Epidermal melanocyte (primary cell): ENCODE measurements around the gene NPC2.

Source experiments
- DNase-seq: peaks from one replicate; pipeline ENCODE4 v3.0.0; 2011; ENCODE audit warnings: low spot score; ENCODE audit not compliant: insufficient read length

The NPC2 gene

DNA sequence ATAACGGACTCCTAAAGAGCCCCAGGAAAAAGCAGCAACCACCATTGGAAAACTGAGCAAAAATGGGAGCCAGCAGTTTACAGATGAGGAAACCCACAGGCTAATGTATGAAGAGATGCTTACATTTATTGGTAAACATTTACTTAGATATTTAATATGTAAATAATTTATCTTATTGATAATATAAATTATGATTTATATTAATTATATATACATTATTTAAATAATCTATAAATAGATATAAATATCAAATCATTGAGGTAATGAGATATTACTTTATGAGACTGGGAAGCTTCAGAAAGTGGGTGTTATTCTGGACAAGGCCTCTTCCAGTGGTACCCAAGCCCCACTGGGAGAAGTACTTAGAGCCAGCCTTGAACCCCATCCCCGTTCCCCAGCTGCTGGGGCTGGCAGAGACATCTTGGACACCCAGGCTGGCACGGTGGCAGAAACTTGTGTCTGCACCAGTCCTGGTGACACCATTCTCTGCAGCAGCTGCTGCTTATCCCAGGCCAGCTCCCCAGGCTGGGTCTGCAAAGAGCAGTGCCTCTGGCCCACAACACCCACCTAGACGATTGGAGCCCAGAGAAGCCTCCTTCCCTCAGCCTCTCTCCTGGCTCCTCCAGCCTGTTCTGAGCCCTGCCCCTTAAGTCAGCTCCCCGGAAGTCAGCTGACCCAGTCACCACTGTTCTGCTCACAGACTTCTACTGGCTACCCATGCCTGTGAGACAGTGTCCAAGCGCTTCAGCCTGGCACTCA lies 26.4 kb upstream of the NPC2 start:
- no peak for DNase-seq

DNA sequence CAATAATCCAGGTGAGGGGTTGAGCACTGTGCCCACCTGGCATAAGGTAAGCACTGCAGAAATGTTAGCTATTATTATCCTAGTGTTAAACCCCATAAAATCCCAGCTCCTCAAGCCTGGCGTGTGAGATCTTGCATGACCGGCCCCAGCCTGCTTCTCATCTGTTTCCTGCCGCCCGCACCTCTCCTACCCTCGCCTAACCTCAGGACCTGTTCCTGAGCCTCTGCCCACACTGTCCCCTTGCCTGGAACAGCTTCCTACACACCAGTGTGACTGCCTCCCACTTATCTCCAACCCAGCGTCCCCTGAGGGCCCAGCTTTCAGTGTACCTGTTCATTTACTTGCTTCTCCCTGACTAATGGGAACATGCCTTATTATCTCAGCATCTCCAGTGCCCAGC lies 25.1 kb upstream of the NPC2 start:
- DNase-seq: no peak

DNA sequence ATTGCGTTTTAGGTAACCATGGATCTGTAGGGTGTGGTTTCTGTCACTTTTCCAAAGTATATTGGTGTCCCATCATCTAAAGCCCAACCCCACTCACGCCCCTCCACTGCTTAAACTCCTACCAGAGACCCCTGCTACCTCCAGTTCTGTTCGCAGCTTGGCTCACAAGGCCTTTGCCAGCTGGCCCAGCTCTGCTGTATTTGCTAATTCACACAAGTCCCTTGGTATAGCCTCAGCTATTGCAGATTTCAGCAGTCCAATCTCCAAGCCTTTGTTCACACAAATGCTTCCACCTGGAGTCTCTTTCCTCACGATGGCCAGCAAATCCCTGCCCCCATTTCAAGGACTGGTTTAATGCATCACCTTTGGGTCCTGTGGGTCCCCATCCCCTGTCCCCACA lies 24.6 kb upstream of the NPC2 start:
- no peak for DNase-seq

DNA sequence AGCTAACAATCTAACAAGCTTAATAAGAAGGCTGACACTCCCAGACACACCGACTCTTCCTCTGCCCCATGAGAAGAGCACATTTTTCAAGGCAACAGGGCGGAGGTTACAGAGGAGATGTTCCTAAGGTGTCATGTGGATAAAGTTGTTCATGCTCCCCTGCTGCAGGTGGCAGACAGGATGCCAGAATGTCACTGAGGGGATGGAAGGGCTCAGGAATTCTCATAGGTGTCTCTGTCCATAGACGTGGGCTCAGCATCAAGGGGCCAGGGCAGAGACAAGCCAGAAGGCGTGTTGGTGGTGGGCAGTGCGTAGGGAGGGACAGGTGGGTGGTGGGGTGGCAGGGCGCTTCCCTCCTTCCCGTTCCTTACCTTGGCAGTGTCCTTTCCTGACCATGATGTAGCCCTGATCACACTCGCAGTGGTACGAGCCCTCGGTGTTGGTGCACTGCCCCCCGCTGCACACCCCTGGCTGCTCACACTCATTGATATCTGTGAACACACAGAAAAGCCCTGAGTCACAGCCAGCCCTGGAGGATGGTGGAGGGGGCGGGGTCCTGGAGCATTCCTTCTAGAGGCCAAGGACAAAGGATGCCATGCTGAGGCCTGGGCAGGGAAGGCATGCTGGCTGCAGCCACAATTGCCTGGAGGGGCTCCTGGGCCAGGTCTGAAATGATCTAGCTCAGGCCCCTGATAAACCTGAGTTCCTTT lies 23.5 kb upstream of the NPC2 start:
- no peak for DNase-seq

DNA sequence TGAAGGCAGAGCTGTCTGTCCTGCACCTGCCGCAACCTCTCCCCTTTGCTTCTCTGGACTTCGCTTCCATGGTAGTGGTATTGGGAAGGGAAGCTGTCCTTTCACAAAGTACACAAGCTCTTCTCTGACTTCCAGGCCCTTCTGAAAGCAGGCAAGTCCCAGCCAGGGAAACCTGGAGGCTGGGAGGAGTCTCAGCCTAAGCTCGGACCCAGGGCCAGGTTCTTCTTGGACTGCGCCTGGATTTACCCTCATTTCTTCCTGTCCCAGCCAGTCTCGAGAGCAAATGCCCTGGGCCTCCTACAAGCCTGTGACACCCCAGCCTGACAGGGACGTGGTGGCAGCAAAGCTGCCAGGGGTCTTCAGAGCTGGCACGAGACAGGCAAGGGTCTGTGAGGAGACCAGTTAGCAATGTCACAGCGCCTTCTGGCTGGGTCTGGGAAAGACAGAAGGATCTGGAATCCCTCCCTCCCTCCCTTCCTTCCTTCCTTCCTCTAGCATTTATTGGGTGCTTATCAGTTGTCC lies 22.8 kb upstream of the NPC2 start:
- no peak for DNase-seq

DNA sequence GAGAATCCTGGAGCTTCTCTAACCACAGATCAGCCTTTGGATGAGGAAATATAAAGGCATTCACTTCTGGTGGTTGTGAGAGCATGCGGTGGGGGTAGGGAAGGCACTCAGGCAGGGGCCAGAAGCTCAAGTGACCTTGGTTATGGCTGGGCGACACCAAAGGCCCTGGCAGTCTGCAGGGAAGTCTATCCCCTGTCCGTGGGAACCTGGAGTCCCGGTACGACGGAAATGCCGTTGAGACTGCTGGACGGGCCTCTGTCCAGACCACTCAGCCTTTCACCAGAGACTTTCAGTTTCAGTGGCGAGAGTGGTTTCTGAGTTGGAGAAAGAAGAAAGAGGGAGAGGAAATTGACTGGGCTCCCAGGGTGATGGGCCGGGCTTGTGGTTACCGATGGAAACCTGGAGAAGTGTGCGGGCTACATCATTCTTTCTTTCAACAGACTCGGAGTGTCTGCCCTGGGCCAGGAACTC lies 21.4 kb upstream of the NPC2 start:
- no peak for DNase-seq

DNA sequence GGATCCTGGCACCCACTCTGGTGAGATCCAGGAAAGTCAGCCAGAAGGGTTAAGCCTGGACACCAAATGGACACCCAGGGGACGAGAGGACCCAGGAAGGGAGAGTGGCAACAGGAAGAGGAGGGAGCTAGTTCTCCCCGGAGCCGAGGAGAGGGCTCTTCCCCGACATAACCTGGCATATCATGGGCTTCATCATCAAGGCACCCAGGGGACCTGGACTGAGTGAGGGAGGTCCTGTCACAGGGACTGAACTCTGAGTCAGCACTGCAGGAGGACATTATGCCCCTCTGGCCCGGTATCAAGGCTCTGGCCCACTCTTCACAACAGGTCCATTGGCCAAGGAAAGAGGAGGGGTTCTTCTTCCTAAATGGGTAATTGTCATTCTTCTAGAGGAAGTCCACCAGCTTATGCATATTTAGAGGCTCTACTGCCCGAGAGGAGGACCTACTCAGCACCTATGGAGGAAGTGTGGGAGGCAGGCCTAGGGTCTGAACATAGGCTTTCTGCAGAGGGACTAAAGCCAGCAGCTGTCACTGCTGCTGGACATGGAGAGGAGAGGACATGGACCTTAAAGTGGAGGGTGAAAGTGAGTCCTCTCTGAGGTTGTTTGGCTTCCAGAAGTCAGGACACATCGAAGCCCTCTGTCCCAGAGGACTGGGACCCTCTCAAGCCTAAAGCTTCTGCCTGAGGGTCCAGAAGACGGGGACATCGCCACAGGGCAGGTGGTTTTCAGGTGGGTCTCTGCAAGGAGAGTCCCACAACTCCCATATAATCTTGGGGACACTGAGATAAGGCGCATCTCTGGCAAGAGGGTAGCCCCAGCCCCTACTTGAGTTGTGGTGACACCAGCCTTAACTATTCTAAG lies 19.1 kb upstream of the NPC2 start:
- DNase-seq: no peak

DNA sequence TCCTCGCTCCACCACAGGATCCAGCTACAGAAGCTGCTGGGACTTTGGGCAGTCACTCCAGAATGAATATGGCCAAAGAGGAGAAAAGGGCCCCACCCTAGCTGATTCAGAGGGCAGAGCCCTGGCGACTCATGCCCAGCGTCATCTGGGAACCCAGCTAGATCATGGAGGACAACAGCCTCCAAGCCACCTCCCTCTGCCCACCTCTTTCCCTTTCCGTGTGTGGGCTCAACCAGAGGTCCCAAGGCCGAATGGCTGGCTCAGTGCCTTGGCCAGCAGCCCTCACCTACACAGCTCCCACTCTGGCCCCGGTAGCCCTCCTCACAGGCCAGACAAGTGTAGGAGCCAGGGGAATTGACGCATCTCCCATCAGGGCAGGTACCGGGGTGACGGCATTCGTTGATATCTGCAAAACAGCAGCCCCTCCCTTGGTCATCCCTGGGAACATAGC lies 17.9 kb upstream of the NPC2 start:
- DNase-seq: no peak

DNA sequence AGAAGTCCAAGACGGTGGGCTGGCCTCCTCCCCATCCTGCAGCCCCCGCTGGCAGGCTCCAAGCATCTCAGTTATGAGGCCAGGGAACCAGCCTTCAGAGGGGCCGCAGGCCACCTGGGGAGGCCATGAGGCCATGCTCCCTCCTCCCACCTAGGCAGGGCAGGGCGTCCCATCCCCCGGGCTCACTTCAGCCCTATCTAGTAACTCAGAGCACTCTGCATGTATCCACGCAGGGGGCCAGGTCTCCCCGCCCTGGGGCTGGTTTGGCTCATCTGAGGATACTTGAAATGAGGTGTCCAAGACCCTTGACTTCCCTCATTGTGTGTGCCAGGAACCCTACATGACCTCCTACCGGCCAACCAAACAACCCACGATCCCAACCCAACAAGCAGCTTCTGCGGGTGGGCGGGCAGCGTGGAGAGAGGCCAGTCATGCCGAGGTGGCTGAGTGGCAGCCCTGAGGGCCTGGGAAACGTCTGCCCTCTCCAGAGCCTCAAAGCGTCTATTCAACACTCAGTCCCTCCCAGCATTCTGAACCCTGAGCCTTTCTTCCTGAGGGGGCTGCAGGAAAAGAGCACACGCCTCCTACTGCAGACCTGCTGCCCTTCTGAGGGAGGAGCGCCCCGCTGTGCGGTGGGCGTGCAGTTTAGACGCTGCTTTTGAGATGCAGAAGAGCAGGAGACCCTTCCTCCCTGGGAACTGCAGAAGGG lies 17.3 kb upstream of the NPC2 start:
- no peak for DNase-seq

DNA sequence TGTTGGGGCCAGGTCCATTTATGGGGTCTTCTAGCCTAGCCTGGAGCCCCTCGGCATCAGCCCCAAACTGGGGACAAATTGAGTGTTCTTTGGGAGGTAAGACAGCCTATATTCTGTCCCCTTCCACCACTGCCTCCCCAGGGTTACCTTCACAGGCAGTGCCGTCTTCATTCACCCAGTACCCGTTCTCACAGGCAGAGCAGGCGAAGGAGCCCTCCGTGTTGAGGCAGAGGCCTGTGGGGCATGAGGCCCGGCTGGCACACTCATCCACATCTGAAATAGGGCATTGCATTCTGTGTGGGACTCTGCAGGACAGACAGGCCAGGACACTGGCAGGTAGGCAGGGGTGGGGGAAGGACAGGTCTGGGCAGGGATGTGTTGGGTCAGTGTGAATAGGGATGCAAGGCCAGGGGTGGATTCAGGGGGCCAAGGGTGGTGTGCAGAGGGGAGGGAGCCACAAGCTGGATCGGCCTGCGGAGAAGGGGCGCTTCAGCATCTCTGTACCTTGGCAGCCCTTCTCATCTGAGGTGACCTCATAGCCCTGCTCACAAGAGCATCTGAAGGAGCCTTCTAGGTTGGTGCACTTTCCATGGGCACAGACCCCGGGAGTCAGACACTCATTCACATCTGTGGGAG lies 16.6 kb upstream of the NPC2 start:
- DNase-seq: no peak

DNA sequence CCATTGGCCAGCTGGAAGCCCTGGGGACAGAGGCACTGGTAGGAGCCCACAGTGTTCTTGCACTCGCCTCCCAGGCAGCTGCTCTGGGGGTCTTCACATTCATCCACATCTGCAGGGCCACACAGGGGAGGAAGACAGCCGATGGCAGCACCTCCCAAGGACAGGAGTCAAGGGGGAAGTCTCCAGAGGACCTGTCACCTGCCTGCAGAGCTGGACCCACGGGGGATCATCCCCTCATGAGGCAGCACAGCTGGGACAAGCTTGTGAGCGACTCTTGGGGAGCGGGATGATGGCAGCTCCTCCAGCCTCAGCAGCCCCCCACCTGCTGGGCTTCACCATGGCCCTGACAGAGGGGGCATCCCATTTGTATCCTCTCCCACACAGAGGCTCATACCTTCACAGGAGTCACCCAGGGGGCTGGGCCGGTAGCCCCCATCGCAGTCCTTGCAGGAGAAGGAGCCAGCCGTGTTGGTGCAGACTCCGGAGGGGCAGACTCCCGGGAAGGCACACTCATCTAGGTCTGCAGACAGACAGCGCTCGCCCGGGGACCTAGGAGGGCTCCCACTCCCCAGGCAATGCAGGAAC lies 15.8 kb upstream of the NPC2 start:
- no peak for DNase-seq

DNA sequence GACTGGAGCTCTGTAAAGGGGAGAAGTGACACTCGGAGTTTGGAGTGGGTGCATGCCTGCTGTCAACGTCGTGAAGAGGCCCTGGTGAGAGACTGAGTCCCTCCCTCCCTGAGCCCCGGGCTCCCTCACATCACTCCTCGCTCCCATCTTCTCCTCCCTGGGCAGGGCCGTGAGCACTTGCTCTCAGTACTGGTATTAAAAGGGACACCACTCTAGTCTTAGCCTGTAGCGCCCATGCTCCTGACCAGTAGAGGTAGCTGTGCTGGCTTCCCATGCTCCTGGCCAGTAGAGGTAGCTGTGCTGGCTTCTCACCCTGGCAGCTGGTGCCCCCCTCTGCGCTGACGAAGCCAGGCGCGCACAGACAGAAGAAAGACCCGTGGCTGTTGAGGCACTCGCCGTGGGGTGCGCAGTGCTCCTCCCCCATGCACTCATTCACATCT lies 15.2 kb upstream of the NPC2 start:
- no peak for DNase-seq

DNA sequence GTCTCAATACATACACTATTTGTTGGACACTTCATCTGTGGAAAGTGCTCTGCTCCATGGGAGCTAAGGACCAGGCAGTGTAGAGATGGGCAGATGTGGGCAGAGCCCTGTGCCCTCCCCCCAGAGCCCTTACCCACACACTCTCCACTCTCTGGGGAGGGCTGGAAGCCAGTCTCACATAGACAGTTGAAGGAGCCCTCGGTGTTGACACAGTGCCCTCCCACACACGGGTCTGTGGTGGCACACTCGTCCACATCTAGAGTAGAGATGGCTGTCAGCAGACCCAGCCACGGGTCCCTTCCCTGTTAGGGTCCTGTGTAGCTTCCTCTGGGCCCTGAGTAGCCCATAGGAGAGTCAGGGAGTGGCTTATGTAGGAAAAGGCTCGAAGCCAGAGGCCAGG lies 14.7 kb upstream of the NPC2 start:
- DNase-seq: no peak

DNA sequence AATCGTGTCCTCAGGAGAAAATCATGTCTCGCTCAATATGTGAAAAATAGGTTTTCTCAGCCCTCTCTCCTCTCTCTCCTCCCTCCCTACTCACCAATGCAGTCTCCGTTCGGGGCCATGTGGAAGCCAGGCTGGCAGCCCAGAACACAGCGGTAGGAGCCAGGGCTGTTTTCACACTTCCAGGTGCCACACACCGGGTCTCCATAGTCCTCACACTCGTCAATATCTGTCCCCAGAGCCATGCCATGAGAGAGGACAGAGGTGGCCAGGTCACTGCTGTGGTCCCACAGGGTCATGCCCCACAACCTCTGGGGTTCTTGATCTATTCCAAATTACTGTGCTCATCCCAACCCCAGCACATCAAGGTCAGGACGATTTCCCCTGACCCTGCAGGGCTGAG lies 14.0 kb upstream of the NPC2 start:
- DNase-seq: no peak

DNA sequence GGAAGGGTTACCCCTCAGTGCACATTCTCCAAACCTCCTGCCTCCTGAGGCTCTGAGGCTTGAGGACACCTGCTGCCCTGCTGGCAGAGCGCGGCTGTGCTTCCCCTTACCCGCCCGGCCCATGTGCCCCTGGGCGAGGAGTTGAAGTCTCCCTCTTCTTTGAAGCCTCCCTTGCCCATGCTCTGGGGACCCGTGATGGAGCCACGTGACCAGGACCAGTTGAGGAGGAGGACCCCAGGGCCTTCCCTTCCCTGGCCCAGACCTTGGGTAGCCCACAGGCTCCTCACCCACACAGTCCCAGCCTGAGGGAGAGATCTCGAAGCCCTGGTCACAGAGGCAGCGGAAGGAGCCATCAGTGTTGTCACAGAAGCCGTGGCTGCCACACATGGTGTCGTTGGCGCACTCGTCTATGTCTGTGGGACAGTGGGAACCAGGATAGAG lies 13.3 kb upstream of the NPC2 start:
- DNase-seq: no peak

DNA sequence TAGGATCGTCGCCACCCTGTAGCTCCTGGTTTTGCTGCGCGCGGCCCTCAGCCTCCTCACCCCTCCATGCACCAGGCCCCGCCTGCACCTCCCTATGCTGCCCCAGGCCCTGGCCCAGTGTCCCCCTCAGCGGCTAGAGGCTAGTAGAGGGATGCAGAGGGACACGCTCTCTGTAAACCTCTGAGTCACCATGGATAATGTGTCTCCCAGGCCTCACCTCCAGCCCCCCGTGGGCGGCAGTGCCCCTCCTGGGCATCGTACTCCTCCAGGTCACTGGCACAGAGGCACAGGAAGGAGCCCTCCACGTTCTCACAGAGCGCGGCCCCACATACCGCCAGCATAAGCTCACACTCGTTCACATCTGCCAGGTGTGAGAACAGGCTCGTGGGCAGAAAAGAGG lies 12.7 kb upstream of the NPC2 start:
- no peak for DNase-seq

DNA sequence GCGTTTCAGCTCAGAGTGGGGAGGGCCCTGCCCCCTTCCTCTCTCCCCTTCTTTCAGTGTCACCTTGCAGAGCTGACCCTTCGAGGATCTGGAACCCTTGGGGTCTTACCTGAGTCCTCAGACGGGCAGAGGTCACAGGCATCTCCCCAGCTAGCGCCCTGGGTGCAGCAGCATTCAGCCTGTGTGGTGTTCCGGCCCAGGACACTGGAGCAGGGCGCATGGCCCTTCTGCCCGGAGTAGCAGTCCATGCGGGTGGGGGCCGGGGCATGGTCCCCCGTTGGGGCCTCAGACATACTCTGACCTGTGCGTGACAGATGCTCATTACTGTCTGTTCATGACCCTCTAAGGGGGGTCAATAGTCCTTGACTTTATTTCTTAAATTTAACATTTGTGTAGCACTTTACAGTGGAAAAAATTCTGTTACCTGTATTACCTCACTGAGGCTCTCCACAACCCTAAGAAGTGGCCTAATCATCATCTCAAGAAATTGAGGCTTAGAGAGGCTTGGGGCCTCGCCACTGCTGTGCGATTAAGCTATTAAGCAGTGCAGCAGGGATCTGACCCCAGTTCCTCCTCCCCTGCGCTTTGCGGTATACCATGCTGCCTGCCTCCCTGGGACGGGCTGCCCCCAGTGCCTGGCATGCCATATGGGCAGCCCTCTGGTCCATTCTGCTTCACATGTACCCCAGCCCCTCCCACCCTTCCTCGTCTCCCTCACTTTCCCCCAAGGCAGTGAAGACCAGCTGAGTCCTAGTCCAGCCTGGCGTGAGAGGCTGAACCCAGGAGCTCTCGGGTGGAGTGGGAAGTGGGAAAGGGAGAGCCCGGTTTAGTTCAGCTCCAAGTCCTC lies 12.0 kb upstream of the NPC2 start:
- no peak for DNase-seq

DNA sequence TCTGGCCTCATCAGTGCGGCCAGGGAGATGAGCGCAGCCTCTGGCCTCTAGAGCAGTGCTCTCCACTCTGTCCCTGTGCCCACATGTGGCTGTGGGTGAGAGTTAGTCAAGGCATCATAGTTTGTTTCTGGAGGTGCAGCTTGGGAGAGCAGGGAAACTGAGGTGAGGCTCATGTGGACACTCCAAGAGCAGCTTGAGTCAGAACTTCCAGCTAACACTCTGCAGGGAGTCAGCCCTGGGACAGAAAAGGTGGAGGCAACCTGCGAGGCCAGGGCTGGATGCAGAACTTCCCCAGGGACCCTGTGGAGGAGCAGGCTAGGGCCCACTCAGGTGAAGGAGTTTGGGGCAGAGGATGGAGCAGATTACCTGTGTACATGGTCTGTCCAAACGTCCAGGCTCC lies 11.3 kb upstream of the NPC2 start:
- no peak for DNase-seq

DNA sequence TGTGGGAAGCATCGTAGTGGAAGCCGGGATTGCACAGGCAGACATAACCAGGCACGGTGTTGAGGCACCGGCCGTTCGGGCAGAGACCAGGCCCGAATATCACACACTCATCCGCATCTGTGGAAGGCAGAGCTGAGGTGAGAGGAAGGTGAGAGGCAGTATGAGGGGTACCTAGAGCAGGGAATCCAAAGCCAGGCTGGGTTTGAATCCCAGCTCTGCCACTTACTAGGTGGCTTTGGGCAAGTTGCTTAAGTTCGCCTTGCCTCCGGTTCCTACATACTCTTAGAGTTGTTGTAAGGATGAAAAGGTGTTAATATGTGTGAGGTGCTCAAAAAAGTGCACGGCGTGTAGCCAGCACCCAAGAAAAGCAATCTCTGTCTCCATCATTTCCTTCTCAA lies 10.8 kb upstream of the NPC2 start:
- no peak for DNase-seq
